GM12865 (cell line): Measurements from ENCODE around the gene MYLK2.

Experiments
- DNase-seq: peaks from one replicate; pipeline ENCODE4 v3.0.0; 2010; ENCODE audit warnings: low read depth
- H3K4me3 ChIP-seq: 2 replicates; pipeline ENCODE4 v1.5.1; 2011; ENCODE audit warnings: mild to moderate bottlenecking, low read depth, low read length, control low read depth
- TF ChIP-seq, protein P1 (sequence below): IDR thresholded peaks from 2 replicates; pipeline ENCODE4 v1.5.1; 2011; ENCODE audit warnings: low read length, control low read depth, low read depth, inconsistent platforms; ENCODE audit not compliant: insufficient read depth; ENCODE audit errors: missing control alignments

MYLK2 gene

DNA sequence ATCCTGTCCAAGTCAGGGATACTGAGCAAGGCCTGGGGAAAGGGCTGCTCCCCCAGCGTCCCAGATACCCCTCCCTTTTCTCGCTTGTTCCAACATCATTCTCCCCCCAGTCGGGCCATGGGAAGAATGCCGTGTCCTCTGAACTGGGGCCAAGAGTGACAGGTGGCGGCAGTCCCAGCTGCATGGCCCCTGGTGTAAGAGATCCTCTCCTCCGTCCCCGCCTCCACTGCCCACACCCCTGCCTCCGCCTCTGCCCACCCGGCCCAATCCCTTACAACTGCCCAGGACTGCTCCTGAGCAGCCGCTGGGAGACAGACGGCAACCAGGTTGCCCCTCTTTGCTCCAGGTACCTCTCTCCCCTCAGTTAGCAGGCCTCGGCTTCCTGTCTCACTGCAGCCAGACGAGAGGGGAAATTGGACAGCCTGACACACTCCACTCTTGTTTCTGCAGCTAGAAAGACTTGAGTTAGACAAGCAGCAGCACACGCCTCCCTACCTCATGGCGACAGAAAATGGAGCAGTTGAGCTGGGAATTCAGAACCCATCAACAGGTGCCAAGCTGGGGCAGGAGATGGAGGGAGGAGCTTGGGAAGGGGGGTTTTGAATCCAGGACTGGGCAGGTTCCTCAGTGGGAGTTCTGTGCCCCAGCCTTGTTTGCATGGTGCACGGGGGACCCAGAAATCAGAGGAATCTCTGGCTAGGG, at the start of gene MYLK2:
TSS of gene MYLK2 (plus strand) at position 274 of the 702 bp plus-strand sequence. CDS start at position 499, 225 bp downstream.
- no peak for DNase-seq
- H3K4me3 ChIP-seq, result no peak within 1 kb of the TSS
- TF ChIP-seq, protein P1, sequence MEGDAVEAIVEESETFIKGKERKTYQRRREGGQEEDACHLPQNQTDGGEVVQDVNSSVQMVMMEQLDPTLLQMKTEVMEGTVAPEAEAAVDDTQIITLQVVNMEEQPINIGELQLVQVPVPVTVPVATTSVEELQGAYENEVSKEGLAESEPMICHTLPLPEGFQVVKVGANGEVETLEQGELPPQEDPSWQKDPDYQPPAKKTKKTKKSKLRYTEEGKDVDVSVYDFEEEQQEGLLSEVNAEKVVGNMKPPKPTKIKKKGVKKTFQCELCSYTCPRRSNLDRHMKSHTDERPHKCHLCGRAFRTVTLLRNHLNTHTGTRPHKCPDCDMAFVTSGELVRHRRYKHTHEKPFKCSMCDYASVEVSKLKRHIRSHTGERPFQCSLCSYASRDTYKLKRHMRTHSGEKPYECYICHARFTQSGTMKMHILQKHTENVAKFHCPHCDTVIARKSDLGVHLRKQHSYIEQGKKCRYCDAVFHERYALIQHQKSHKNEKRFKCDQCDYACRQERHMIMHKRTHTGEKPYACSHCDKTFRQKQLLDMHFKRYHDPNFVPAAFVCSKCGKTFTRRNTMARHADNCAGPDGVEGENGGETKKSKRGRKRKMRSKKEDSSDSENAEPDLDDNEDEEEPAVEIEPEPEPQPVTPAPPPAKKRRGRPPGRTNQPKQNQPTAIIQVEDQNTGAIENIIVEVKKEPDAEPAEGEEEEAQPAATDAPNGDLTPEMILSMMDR, result no peak

DNA sequence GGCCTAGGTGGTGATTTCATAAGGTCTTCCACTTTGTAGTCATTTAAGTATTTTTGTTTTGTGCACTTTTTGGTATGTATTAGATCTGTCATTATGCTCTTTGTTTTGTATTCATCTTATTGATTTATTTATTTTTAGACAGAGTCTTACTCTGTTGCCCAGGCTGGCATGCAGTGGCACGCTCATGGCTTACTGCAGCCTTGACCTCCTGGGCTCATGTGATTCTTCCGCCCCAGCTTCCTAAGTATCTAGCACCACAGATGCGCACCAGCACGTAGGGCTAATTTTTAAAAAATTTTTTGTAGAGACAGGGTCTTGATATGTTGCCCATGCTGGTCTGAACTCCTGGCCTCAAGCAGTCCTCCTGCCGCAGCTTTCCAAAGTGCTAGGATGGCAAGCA, 49.5 kb upstream of the MYLK2 start:
- no peak overlapping the region for H3K4me3 ChIP-seq
- no peak for DNase-seq
- TF ChIP-seq, protein P1, result no peak

DNA sequence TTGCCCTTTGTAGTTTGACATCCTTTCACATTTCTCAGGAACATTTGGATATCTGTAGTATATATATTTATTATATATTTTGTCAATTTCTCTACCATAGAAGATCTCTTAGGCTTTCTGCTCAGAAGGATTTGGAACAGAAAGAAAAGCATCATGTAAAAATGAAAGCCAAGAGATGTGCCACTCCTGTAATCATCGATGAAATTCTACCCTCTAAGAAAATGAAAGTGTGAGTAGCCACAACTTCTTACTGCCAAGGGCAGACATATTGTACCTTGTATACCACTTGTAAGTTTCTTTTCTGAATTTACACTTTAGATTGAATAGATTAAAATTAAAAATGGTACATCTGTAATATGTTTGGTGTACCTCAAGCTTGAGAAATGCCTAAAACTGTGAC, 48.9 kb upstream of the MYLK2 start:
- no peak for DNase-seq
- H3K4me3 ChIP-seq, result no peak overlapping the region
- TF ChIP-seq, protein P1, result no peak

DNA sequence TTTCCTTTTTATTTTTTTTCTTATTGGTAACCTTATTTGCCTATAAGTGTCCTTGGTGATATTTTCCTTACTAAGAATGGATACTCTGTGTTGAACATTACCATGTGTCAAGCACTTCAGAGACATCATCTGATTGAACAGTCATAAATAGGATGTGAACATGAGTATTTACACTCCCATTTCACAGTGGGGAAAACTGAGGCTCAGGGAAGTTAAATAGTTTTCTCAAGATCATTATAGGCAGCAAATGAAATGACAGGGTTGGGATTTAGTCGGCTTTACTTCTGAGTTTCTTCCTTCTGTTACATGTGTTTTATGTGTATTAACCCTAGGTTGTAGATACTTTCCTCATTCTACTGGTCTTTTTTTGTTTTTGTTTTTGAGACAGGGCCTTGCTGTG, 44.7 kb upstream of the MYLK2 start:
- no peak for DNase-seq
- TF ChIP-seq, protein P1, result no peak
- H3K4me3 ChIP-seq, result no peak overlapping the region

DNA sequence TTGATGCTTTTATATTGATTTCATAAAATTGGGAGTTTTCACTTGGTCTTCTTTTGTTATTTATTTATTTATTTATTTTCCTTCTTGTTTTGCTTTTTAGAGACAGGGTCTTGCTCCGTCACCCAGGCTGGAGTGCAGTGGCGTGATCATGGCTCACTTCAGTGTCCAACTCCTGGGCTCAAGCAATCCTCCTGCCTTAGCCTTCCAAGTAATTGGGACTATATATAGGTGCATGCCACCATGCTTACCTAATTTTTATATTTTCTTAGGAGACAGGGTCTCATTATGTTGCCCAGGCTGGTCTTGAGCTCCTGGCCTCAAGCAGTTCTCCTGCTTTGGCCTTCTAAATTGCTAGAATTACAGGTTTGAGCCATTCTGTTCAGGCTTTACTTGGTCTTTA, 38.3 kb upstream of the MYLK2 start:
- TF ChIP-seq, protein P1, result no peak
- no peak overlapping the region for H3K4me3 ChIP-seq
- no peak for DNase-seq

DNA sequence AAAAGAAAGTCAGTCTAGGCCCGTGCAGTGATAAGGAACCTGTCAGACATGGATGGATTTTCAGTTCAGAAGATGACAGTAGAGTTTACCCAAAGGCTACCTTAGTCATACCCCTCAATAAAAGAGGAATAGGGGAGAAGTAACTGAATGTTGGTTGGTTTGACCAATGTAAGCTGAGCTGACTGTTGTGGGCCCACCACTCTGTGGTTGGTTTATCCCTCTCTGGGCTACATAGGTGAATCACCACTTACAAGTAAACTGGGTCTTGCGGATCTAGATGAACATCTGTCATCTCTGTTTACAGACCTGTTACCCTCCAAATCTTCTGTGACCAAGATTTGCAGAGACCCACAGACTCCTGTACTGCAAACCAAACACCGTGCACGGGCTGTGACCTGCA, 37.2 kb upstream of the MYLK2 start:
- TF ChIP-seq, protein P1, result no peak
- H3K4me3 ChIP-seq, result no peak overlapping the region
- no peak for DNase-seq
